HK-2 (cell line): ENCODE data around the gene SSR2.
"Not testable (repeated sequence)": the region's sequence is repeated elsewhere in the genome, so short reads cannot be mapped to it uniquely, and the experiment has no call there.

Experiments used
- DNase-seq: peaks from one replicate; pipeline ENCODE4 v3.0.0-alpha.2; 2018; ENCODE audit not compliant: unreplicated experiment

Gene SSR2

GRCh38 chr1:156048663-156049258 lies 28.0 kb upstream of the SSR2 start:
- no peak for DNase-seq

GRCh38 chr1:156045076-156045475 lies 24.3 kb upstream of the SSR2 start:
- DNase-seq: no peak

GRCh38 chr1:156042828-156043227 lies 22.1 kb upstream of the SSR2 start:
- no peak for DNase-seq

GRCh38 chr1:156034991-156035390 lies 14.2 kb upstream of the SSR2 start:
- not testable (repeated sequence) for DNase-seq

GRCh38 chr1:156033011-156033410 lies 12.3 kb upstream of the SSR2 start:
- no peak for DNase-seq

- no peak for DNase-seq
Observed at GRCh38 chr1:156026588-156026987, 5.8 kb upstream of the SSR2 start.

- no peak for DNase-seq
Observed at GRCh38 chr1:156025876-156026275, 5.1 kb upstream of the SSR2 start.

- DNase-seq: no peak
Observed at GRCh38 chr1:156024801-156025200, 4.0 kb upstream of the SSR2 start.

GRCh38 chr1:156021954-156022353 lies 1.2 kb upstream of the SSR2 start:
- no peak for DNase-seq

GRCh38 chr1:156021093-156021428 lies 310 bp upstream of the SSR2 start:
- no peak for DNase-seq

GRCh38 chr1:156019946-156020292 lies 832 bp downstream of the SSR2 start:
- no peak for DNase-seq

GRCh38 chr1:156014829-156015228 lies 5.9 kb downstream of the SSR2 start:
- no peak for DNase-seq

GRCh38 chr1:156012051-156012817 lies 8.5 kb downstream of the SSR2 start:
- no peak for DNase-seq

- DNase-seq: no peak
Observed at GRCh38 chr1:156009404-156009803, 11.3 kb downstream of the SSR2 start.

- DNase-seq: peak; percentile 14
Observed at GRCh38 chr1:156006666-156007376, 13.9 kb downstream of the SSR2 start.

- no peak for DNase-seq
Observed at GRCh38 chr1:156004843-156005584, 15.7 kb downstream of the SSR2 start.

GRCh38 chr1:156003923-156004188 lies 16.9 kb downstream of the SSR2 start:
- no peak for DNase-seq

- no peak for DNase-seq
Observed at GRCh38 chr1:156002188-156002911, 18.4 kb downstream of the SSR2 start.

GRCh38 chr1:156001662-156002171 lies 19.0 kb downstream of the SSR2 start:
- DNase-seq: no peak

- DNase-seq: no peak
Observed at GRCh38 chr1:156001021-156001661, 19.6 kb downstream of the SSR2 start.

GRCh38 chr1:155999964-156000363 lies 20.8 kb downstream of the SSR2 start:
- no peak for DNase-seq
